CD4-positive, alpha-beta T cell treated with Interleukin-17A for 4 hours (primary cell): ENCODE data around the gene ANTXR2.

Source experiments
- DNase-seq: peaks from one replicate; pipeline ENCODE4 v3.0.0-alpha.2; 2020; ENCODE audit warnings: mixed read lengths

Gene ANTXR2

GRCh38 chr4:80069108-80069836 lies 3.8 kb downstream of the ANTXR2 start:
- no peak for DNase-seq

- DNase-seq = no peak
These were observed 7.4 kb downstream of the ANTXR2 start for GRCh38 chr4:80065601-80066000.

GRCh38 chr4:80062527-80062926 lies 10.5 kb downstream of the ANTXR2 start:
- DNase-seq = no peak

- DNase-seq = no peak
These were observed 12.2 kb downstream of the ANTXR2 start for GRCh38 chr4:80060804-80061203.

- peak; percentile 29 for DNase-seq
These were observed 14.3 kb downstream of the ANTXR2 start for GRCh38 chr4:80058740-80059139.

- DNase-seq = no peak
These were observed 18.7 kb downstream of the ANTXR2 start for GRCh38 chr4:80054375-80054774.

GRCh38 chr4:80053140-80053910 lies 19.7 kb downstream of the ANTXR2 start:
- DNase-seq = no peak

GRCh38 chr4:80049813-80050534 lies 23.1 kb downstream of the ANTXR2 start:
- DNase-seq = no peak

- DNase-seq = no peak
These were observed 23.6 kb downstream of the ANTXR2 start for GRCh38 chr4:80049402-80049801.

GRCh38 chr4:80045786-80046185 lies 27.2 kb downstream of the ANTXR2 start:
- DNase-seq = no peak

- no peak for DNase-seq
These were observed 29.5 kb downstream of the ANTXR2 start for GRCh38 chr4:80043541-80043940.

GRCh38 chr4:80042821-80043220 lies 30.2 kb downstream of the ANTXR2 start:
- no peak for DNase-seq

GRCh38 chr4:80037864-80038263 lies 35.2 kb downstream of the ANTXR2 start:
- no peak for DNase-seq

GRCh38 chr4:80036949-80037685 lies 35.9 kb downstream of the ANTXR2 start:
- DNase-seq = no peak

- DNase-seq = no peak
These were observed 36.7 kb downstream of the ANTXR2 start for GRCh38 chr4:80036306-80036705.

- peak; percentile 32 for DNase-seq
These were observed 37.7 kb downstream of the ANTXR2 start for GRCh38 chr4:80035336-80035735.

GRCh38 chr4:80033581-80033980 lies 39.4 kb downstream of the ANTXR2 start:
- no peak for DNase-seq

GRCh38 chr4:80029364-80029763 lies 43.7 kb downstream of the ANTXR2 start:
- no peak for DNase-seq

- DNase-seq = no peak
These were observed 45.4 kb downstream of the ANTXR2 start for GRCh38 chr4:80027611-80028010.

GRCh38 chr4:80026100-80026499 lies 46.9 kb downstream of the ANTXR2 start:
- DNase-seq = no peak

GRCh38 chr4:80024335-80024734 lies 48.7 kb downstream of the ANTXR2 start:
- no peak for DNase-seq

- no peak for DNase-seq
These were observed 50.7 kb downstream of the ANTXR2 start for GRCh38 chr4:80022282-80022681.
